SU-DHL-6 (cell line): ENCODE results near the gene SSC4D.

Experiments used
- H2AFZ ChIP-seq: fragments of 200-600 bp; sonication (generic); 2 replicates; pipeline ENCODE4 v1.6.1; 2014; ENCODE audit warnings: low read depth, mild to moderate bottlenecking, moderate library complexity, mixed read lengths, antibody characterized with exemption, low read length; ENCODE audit not compliant: severe bottlenecking
- H3F3A ChIP-seq: fragments of 200-600 bp; shearing (Covaris generic); 2 replicates; pipeline ENCODE4 v1.6.0; 2016; ENCODE audit warnings: antibody characterized with exemption, mild to moderate bottlenecking; ENCODE audit not compliant: insufficient read depth
- H3K27ac ChIP-seq: fragments of 200-600 bp; sonication (generic); 2 replicates; pipeline ENCODE4 v1.5.1; 2016; ENCODE audit warnings: low read depth, mild to moderate bottlenecking, low read length, moderate library complexity, mixed read lengths
- H3K27me3 ChIP-seq: fragments of 200-600 bp; sonication (generic), shearing (Covaris generic); 2 replicates; pipeline ENCODE4 v1.6.0; 2014; ENCODE audit warnings: mild to moderate bottlenecking, low read length
- H3K36me3 ChIP-seq: fragments of 200-600 bp; sonication (generic); 2 replicates; pipeline ENCODE4 v1.6.1; 2014; ENCODE audit warnings: mild to moderate bottlenecking, low read length, mixed read lengths
- H3K4me2 ChIP-seq: fragments of 300-600, 200-600 bp; shearing (Covaris generic), sonication (generic); 2 replicates; pipeline ENCODE4 v1.6.0; 2014; ENCODE audit warnings: low read length, low read depth, mild to moderate bottlenecking; ENCODE audit not compliant: poor library complexity, severe bottlenecking
- H3K4me3 ChIP-seq: fragments of 200-600 bp; sonication (generic); 2 replicates; pipeline ENCODE4 v1.5.1; 2014; ENCODE audit warnings: antibody characterized with exemption, low read length, mild to moderate bottlenecking, mixed read lengths; ENCODE audit not compliant: insufficient read depth, poor library complexity, severe bottlenecking
- H3K79me2 ChIP-seq: fragments of 200-600 bp; sonication (generic); 2 replicates; pipeline ENCODE4 v1.6.1; 2014; ENCODE audit warnings: mild to moderate bottlenecking, low read length, moderate library complexity; ENCODE audit not compliant: insufficient read depth
- H3K9ac ChIP-seq: fragments of 200-600 bp; sonication (generic); 2 replicates; pipeline ENCODE4 v1.7.0; 2014; ENCODE audit warnings: mild to moderate bottlenecking, low read length
- H3K9me2 ChIP-seq: fragments of 200-600 bp; sonication (generic); replicated peaks from 2 replicates; pipeline ENCODE4 v1.6.1; 2014; ENCODE audit warnings: low read length; ENCODE audit not compliant: insufficient read depth
- H3K9me3 ChIP-seq: fragments of 200-600 bp; sonication (generic); 2 replicates; pipeline ENCODE4 v1.6.1; 2014; ENCODE audit warnings: low read length, mixed read lengths; ENCODE audit not compliant: insufficient read depth
- H4K20me1 ChIP-seq: fragments of 200-600 bp; sonication (generic); 2 replicates; pipeline ENCODE4 v1.6.1; 2014; ENCODE audit warnings: low read depth, mild to moderate bottlenecking, antibody characterized with exemption, low read length, moderate library complexity, mixed read lengths
- EZH2phosphoT487 ChIP-seq: fragments of 200-600 bp; sonication (generic), shearing (Covaris generic); conservative IDR thresholded peaks from 2 replicates; pipeline ENCODE4 v1.6.1; 2018; ENCODE audit warnings: mild to moderate bottlenecking, antibody characterized with exemption, low read length, moderate library complexity, mixed read lengths
- TF ChIP-seq, protein P1 (sequence below): fragments of 200-600 bp; sonication (generic); IDR thresholded peaks from one replicate; pipeline ENCODE4 v1.5.1; 2017; ENCODE audit warnings: antibody characterized with exemption, mild to moderate bottlenecking, low read length, moderate library complexity; ENCODE audit not compliant: insufficient read depth, poor library complexity, severe bottlenecking

The SSC4D gene

DNA sequence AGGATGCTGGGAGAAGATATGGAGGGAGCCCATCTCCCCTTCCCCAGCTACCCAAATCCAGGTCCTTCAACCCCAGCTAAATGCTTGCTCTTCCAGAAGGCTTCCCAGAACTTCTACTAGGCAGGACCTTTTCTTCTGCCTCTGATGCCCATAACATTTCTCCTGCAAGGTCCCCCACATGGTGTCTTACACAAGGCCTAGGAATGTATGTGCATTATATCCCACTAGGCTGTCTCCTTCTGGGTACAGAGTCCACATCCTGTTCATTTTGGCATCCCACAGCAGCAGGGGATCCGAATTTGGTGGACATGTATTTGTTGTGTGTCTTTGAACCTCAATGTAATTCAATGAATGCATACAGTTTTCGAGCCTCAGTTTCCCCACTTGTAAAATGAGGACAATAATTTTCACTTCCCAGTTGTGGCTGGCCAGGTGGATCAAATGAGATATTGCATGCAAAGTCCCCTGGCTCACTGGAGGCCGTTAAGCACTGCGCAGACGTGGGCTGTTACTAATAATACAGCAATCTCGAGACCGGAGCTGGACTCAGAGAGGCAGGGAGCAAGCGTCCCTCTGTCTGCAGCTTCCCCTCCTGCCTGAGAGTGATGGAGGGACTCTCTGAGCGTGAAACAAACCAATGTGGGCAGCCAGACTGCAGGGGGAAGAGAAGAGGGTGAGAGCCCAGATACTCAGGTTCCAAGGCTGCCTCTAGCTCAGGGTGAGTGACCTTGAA, 32.1 kb downstream of the SSC4D start:
- H3K27ac ChIP-seq = no peak overlapping the region
- no peak for TF ChIP-seq EZH2phosphoT487
- TF ChIP-seq, protein P1, sequence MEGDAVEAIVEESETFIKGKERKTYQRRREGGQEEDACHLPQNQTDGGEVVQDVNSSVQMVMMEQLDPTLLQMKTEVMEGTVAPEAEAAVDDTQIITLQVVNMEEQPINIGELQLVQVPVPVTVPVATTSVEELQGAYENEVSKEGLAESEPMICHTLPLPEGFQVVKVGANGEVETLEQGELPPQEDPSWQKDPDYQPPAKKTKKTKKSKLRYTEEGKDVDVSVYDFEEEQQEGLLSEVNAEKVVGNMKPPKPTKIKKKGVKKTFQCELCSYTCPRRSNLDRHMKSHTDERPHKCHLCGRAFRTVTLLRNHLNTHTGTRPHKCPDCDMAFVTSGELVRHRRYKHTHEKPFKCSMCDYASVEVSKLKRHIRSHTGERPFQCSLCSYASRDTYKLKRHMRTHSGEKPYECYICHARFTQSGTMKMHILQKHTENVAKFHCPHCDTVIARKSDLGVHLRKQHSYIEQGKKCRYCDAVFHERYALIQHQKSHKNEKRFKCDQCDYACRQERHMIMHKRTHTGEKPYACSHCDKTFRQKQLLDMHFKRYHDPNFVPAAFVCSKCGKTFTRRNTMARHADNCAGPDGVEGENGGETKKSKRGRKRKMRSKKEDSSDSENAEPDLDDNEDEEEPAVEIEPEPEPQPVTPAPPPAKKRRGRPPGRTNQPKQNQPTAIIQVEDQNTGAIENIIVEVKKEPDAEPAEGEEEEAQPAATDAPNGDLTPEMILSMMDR = no peak
- no peak overlapping the region for H2AFZ ChIP-seq

DNA sequence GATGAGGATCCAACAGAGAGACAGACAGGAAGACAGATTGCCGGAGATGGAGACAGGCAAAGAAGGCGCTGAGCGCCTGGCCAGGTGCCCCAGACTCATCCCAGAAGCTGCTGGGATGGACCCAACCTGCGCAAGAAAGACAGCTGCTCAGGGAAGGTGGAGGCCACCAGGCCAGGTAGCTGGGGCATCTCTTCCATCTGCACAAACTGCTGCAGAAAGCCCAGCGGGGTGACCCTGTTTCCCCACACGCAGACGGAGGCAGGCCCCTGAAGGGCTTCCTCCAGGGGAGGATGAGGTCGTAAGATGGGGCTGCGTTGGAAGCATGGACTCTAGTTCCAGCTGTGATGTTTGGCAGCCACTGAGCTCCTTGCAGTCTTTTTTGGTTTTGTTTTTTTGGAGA, 34.2 kb downstream of the SSC4D start:
- H3K36me3 ChIP-seq = no peaks in the 10 kb centered on the region
- TF ChIP-seq, protein P1 = no peak
- TF ChIP-seq EZH2phosphoT487 = no peak
- no peak overlapping the region for H3K4me2 ChIP-seq
- H4K20me1 ChIP-seq = no peaks in the 10 kb centered on the region
- H3K9ac ChIP-seq = no peak overlapping the region
- no peaks in the 10 kb centered on the region for H3K9me2 ChIP-seq
- H3F3A ChIP-seq = no peaks in the 10 kb centered on the region
- H3K9me3 ChIP-seq = no peaks in the 10 kb centered on the region
- no peak overlapping the region for H3K4me3 ChIP-seq
- no peak overlapping the region for H2AFZ ChIP-seq
- H3K27me3 ChIP-seq = no peaks in the 10 kb centered on the region
- H3K27ac ChIP-seq = no peak overlapping the region
- no peaks in the 10 kb centered on the region for H3K79me2 ChIP-seq

More for the DNA sequence above, 32.1 kb downstream of the SSC4D start:
- no peaks in the 10 kb centered on the region for H3K9me2 ChIP-seq
- no peaks in the 10 kb centered on the region for H3K79me2 ChIP-seq
- no peak overlapping the region for H3K4me3 ChIP-seq
- H3K27me3 ChIP-seq = no peaks in the 10 kb centered on the region
- no peaks in the 10 kb centered on the region for H3K36me3 ChIP-seq
- H4K20me1 ChIP-seq = no peaks in the 10 kb centered on the region
- no peak overlapping the region for H3K9ac ChIP-seq
- no peaks in the 10 kb centered on the region for H3F3A ChIP-seq
- H3K4me2 ChIP-seq = no peak overlapping the region
- no peaks in the 10 kb centered on the region for H3K9me3 ChIP-seq

DNA sequence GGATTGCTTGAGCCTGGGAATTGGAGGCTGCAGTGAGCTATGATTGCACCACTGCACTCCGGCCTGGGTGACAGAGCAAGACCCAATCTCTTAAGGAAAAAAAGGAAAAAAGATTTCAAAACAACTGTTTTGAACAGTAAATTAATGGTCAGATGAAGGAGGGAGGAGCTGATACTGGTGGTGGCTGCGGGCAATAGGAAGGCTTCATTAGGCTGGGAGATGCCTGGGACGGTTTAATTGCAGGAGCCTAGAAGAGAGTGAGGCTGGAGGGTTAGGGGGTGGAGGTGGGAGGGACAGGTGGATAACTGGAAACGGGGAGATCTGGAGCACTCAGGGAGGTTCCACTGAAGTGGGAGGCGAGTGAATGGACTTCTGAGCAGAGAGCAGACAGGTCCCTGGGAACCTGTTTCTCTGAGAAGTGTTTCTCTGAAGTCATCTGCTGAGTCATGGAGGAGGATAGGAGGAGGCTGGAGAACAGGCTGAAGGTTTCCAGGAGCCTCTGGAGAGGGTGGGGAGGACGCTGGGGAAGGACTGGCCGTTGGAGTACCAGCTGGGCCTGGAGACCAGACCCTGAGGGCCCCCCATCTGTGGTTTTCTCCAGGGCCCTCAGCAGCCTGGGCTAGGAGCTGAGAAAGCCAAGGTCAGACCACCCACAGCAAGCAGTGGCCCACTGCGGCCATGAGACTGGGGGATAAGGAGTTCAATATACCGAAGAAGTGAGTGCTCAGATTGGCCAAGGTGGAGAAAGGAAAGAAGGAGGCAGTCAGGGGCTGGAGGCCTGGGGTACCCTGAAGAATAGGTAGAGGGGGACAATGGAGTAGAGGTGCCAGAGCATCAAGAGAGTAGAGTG, 36.3 kb downstream of the SSC4D start:
- no peaks in the 10 kb centered on the region for H3K9me2 ChIP-seq
- H3K79me2 ChIP-seq = no peaks in the 10 kb centered on the region
- TF ChIP-seq, protein P1 = no peak
- no peak for TF ChIP-seq EZH2phosphoT487
- no peak overlapping the region for H3K27ac ChIP-seq
- no peaks in the 10 kb centered on the region for H3K9me3 ChIP-seq
- H4K20me1 ChIP-seq = no peaks in the 10 kb centered on the region
- H3K36me3 ChIP-seq = no peaks in the 10 kb centered on the region
- H3K9ac ChIP-seq = no peak overlapping the region
- H3K4me2 ChIP-seq = no peak overlapping the region
- no peaks in the 10 kb centered on the region for H3K27me3 ChIP-seq
- no peak overlapping the region for H3K4me3 ChIP-seq
- H2AFZ ChIP-seq = no peak overlapping the region
- no peaks in the 10 kb centered on the region for H3F3A ChIP-seq
